MM.1S (cell line): ENCODE measurements around the gene GUCD1.

ENCODE experiments used
- CTCF ChIP-seq: fragments of 300-600 bp; sonication (generic); IDR thresholded peaks from 2 replicates; pipeline ENCODE4 v1.5.1; 2016; ENCODE audit warnings: antibody characterized with exemption, low read length, mixed read lengths
- EZH2 ChIP-seq: fragments of 300-600 bp; sonication (generic); optimal IDR thresholded peaks from 2 replicates; pipeline ENCODE3; 2017; ENCODE audit warnings: low read depth, mild to moderate bottlenecking, antibody characterized with exemption, low read length, mixed read lengths

- TF ChIP-seq CTCF, result no peak
- no peak for TF ChIP-seq EZH2
Measured at GRCh38 chr22:24518771-24519485, 36.0 kb downstream of the GUCD1 start.
